GM12878 (cell line): ENCODE measurements around the gene NDUFV1.

Experiments used
- ATF3 ChIP-seq: IDR thresholded peaks from 2 replicates; pipeline ENCODE4 v1.6.1; 2011; ENCODE audit warnings: low read depth, mild to moderate bottlenecking, low read length, moderate library complexity, borderline replicate concordance; ENCODE audit errors: extremely low read depth
- CBX3 ChIP-seq: fragments of 200-600 bp; sonication (generic); IDR thresholded peaks from 2 replicates; pipeline ENCODE4 v1.6.1; 2016; ENCODE audit warnings: low read depth, borderline replicate concordance
- ELK1 ChIP-seq: IDR thresholded peaks from 2 replicates; pipeline ENCODE4 v1.6.1; 2012; ENCODE audit warnings: low read depth, low read length, improper control_type of control experiment
- EZH2 ChIP-seq: IDR thresholded peaks from 2 replicates; pipeline ENCODE4 v1.6.1; 2012; ENCODE audit warnings: low read depth, mild to moderate bottlenecking, control low read depth, inconsistent platforms, low read length, borderline replicate concordance; ENCODE audit not compliant: control insufficient read depth
- MEF2B ChIP-seq: fragments of 450-650 bp; IDR thresholded peaks from 2 replicates; pipeline ENCODE4 v1.6.1; 2018; ENCODE audit warnings: mild to moderate bottlenecking, moderate library complexity; ENCODE audit not compliant: partially characterized antibody, poor library complexity, severe bottlenecking
- NFXL1 ChIP-seq: fragments of 450-650 bp; IDR thresholded peaks from 2 replicates; pipeline ENCODE4 v1.6.1; 2017; ENCODE audit warnings: antibody characterized with exemption, mild to moderate bottlenecking, borderline replicate concordance
- POLR2AphosphoS2 ChIP-seq: IDR thresholded peaks from 2 replicates; pipeline ENCODE4 v1.6.1; 2011; ENCODE audit warnings: low read depth, mild to moderate bottlenecking, low read length, improper control_type of control experiment, moderate library complexity
- POLR2AphosphoS5 ChIP-seq: IDR thresholded peaks from 2 replicates; pipeline ENCODE4 v1.6.1; 2011; ENCODE audit warnings: mild to moderate bottlenecking, low read length, inconsistent platforms
- SMC3 ChIP-seq: IDR thresholded peaks from 2 replicates; pipeline ENCODE4 v1.6.1; 2011; ENCODE audit warnings: low read length, improper control_type of control experiment, borderline replicate concordance
- YY1 ChIP-seq: IDR thresholded peaks from 2 replicates; pipeline ENCODE4 v1.6.1; 2011; ENCODE audit warnings: low read depth, mild to moderate bottlenecking, low read length

GRCh38 chr11:67588136-67588503 is 18.6 kb upstream of the NDUFV1 start:
- TF ChIP-seq ATF3 (no peak), NFXL1 (no peak), POLR2AphosphoS5 (no peak), CBX3 (no peak), ELK1 (no peak), SMC3 (no peak), EZH2 (no peak), YY1 (no peak), MEF2B (no peak), POLR2AphosphoS2 (no peak)
